Type B pancreatic cell (in vitro differentiated cells): ENCODE measurements around the gene POLK. TPM values are rescaled to one million over a fixed set of nuclear protein-coding genes. Genes with fewer than 3 reads are reported as not detected.

Experiments used
- DNase-seq: peaks from one replicate; pipeline ENCODE4 v3.0.0; 2021; ENCODE audit warnings: mixed read lengths; ENCODE audit not compliant: unreplicated experiment; ENCODE audit errors: extremely low spot score
- H3K27ac Mint-ChIP-seq: 2 replicates; pipeline ENCODE4 v1.8.0; 2021; ENCODE audit warnings: mild to moderate bottlenecking, mixed read lengths
- H3K27me3 Mint-ChIP-seq: 2 replicates; pipeline ENCODE4 v1.8.0; 2021; ENCODE audit warnings: mixed read lengths
- H3K36me3 Mint-ChIP-seq: 2 replicates; pipeline ENCODE4 v1.8.0; 2021; ENCODE audit warnings: mixed read lengths
- H3K4me1 Mint-ChIP-seq: one replicate; pipeline ENCODE4 v1.8.0; 2021; ENCODE audit warnings: mixed read lengths; ENCODE audit not compliant: unreplicated experiment
- H3K4me3 Mint-ChIP-seq: 2 replicates; pipeline ENCODE4 v1.8.0; 2021; ENCODE audit warnings: mild to moderate bottlenecking, mixed read lengths
- H3K9me3 Mint-ChIP-seq: 2 replicates; pipeline ENCODE4 v1.8.0; 2021; ENCODE audit warnings: mixed read lengths
- CTCF ChIP-seq: fragments of 200-600 bp; sonication (generic); conservative IDR thresholded peaks from 2 replicates; pipeline ENCODE4 v1.5.0; 2021; ENCODE audit warnings: antibody characterized with exemption, mild to moderate bottlenecking
- total RNA-seq: library from RNA; stranded (reverse); gene quantifications from 2 replicates; pipeline ENCODE4 v1.2.1, GENCODE V29; 2021; ENCODE audit warnings: low replicate concordance

The POLK gene
- total RNA-seq, 1 donor from 2014 or later, result 21.2 TPM

- Mint-ChIP-seq H3K27ac (no peak overlapping the region), H3K27me3 (no peaks in the 10 kb centered on the region), H3K4me1 (no peaks in the 10 kb centered on the region), H3K9me3 (no peaks in the 10 kb centered on the region), H3K4me3 (no peak overlapping the region), H3K36me3 (peaks cover 21% of the 10 kb centered on the region)
- no peak for DNase-seq
- TF ChIP-seq CTCF, result no peak
Measured at GRCh38 chr5:75550597-75550996, 38.9 kb downstream of the POLK start.

- Mint-ChIP-seq H3K36me3 (peaks cover 26% of the 10 kb centered on the region), H3K9me3 (no peaks in the 10 kb centered on the region), H3K27ac (no peak overlapping the region), H3K27me3 (no peaks in the 10 kb centered on the region), H3K4me1 (no peaks in the 10 kb centered on the region), H3K4me3 (no peak overlapping the region)
- TF ChIP-seq CTCF, result no peak
- no peak for DNase-seq
Measured at GRCh38 chr5:75551471-75551870, 39.8 kb downstream of the POLK start.

- H3K27me3 Mint-ChIP-seq, result no peaks in the 10 kb centered on the region
- no peaks in the 10 kb centered on the region for H3K4me1 Mint-ChIP-seq
- H3K27ac Mint-ChIP-seq, result no peak overlapping the region
- peaks cover 36% of the 10 kb centered on the region for H3K36me3 Mint-ChIP-seq
- no peak for DNase-seq
- no peaks in the 10 kb centered on the region for H3K9me3 Mint-ChIP-seq
- no peak for TF ChIP-seq CTCF
- H3K4me3 Mint-ChIP-seq, result no peak overlapping the region
Measured at GRCh38 chr5:75552764-75553163, 41.1 kb downstream of the POLK start.

GRCh38 chr5:75553358-75553757 lies 41.7 kb downstream of the POLK start:
- Mint-ChIP-seq H3K27ac (no peak overlapping the region), H3K4me3 (no peak overlapping the region), H3K4me1 (no peaks in the 10 kb centered on the region), H3K9me3 (no peaks in the 10 kb centered on the region), H3K27me3 (no peaks in the 10 kb centered on the region), H3K36me3 (peaks cover 39% of the 10 kb centered on the region)
- no peak for TF ChIP-seq CTCF
- DNase-seq, result no peak

- no peak for TF ChIP-seq CTCF
- Mint-ChIP-seq H3K4me3 (no peak overlapping the region), H3K27me3 (no peaks in the 10 kb centered on the region), H3K27ac (no peak overlapping the region), H3K4me1 (no peaks in the 10 kb centered on the region), H3K9me3 (peaks cover 8% of the 10 kb centered on the region), H3K36me3 (peaks cover 50% of the 10 kb centered on the region)
- no peak for DNase-seq
Measured at GRCh38 chr5:75558221-75558620, 46.5 kb downstream of the POLK start.
